ENCODE measurements around the gene OR13C2. TPM values are rescaled to one million over a fixed set of nuclear protein-coding genes. Genes with fewer than 3 reads are reported as not detected.

Gene OR13C2
- polyA plus RNA-seq, 1 experiment = not detected

GRCh38 chr9:104589626-104590025 is 15.8 kb downstream of the OR13C2 start:
- ChIA-PET CTCF (no interaction called here), POLR2A (no interaction called here)
- Histone ChIP-seq H3K27ac (ENCODE audit: low read depth, low read length) (no peak overlapping the region), H3K4me3 (ENCODE audit: low read depth, low read length) (no peak overlapping the region), H3K27me3 (ENCODE audit: control insufficient read depth, insufficient read depth, low read length) (no peaks in the 10 kb centered on the region), H3K9me3 (ENCODE audit: control insufficient read depth, insufficient read depth, low read length) (no peaks in the 10 kb centered on the region)
- no peak for TF ChIP-seq CTCF (IDR thresholded peaks at IDR 0.05; ENCODE audit: low read depth, low read length)
- no peak for DNase-seq (ENCODE audit: low read depth, low spot score)

GRCh38 chr9:104586496-104587180 is 18.8 kb downstream of the OR13C2 start:
- no peak for DNase-seq (ENCODE audit: low read depth, low spot score)
- TF ChIP-seq CTCF (IDR thresholded peaks at IDR 0.05; ENCODE audit: low read depth, low read length) = no peak
- H3K4me3 ChIP-seq (ENCODE audit: low read depth, low read length) = no peak overlapping the region
- H3K9me3 ChIP-seq (ENCODE audit: control insufficient read depth, insufficient read depth, low read length) = no peaks in the 10 kb centered on the region
- ChIA-PET CTCF (no interaction called here), POLR2A (no interaction called here)
- H3K27me3 ChIP-seq (ENCODE audit: control insufficient read depth, insufficient read depth, low read length) = no peaks in the 10 kb centered on the region
- no peak overlapping the region for H3K27ac ChIP-seq (ENCODE audit: low read depth, low read length)

- ChIA-PET POLR2A (no interaction called here), CTCF (no interaction called here)
- Histone ChIP-seq H3K9me3 (ENCODE audit: control insufficient read depth, insufficient read depth, low read length) (no peaks in the 10 kb centered on the region), H3K27ac (ENCODE audit: low read depth, low read length) (no peak overlapping the region), H3K4me3 (ENCODE audit: low read depth, low read length) (no peak overlapping the region), H3K27me3 (ENCODE audit: control insufficient read depth, insufficient read depth, low read length) (no peaks in the 10 kb centered on the region)
- TF ChIP-seq CTCF (IDR thresholded peaks at IDR 0.05; ENCODE audit: low read depth, low read length) = no peak
- no peak for DNase-seq (ENCODE audit: low read depth, low spot score)
Measured at GRCh38 chr9:104580562-104580961, 24.9 kb downstream of the OR13C2 start.

GRCh38 chr9:104577263-104577662 is 28.2 kb downstream of the OR13C2 start:
- Histone ChIP-seq H3K27ac (ENCODE audit: low read depth, low read length) (no peak overlapping the region), H3K4me3 (ENCODE audit: low read depth, low read length) (no peak overlapping the region), H3K27me3 (ENCODE audit: control insufficient read depth, insufficient read depth, low read length) (no peaks in the 10 kb centered on the region), H3K9me3 (ENCODE audit: control insufficient read depth, insufficient read depth, low read length) (no peaks in the 10 kb centered on the region)
- TF ChIP-seq CTCF (IDR thresholded peaks at IDR 0.05; ENCODE audit: low read depth, low read length) = no peak
- POLR2A ChIA-PET = no interaction called here
- CTCF ChIA-PET = no interaction called here
- DNase-seq (ENCODE audit: low read depth, low spot score) = no peak

- no peak for DNase-seq (ENCODE audit: low read depth, low spot score)
- H3K4me3 ChIP-seq (ENCODE audit: low read depth, low read length) = no peak overlapping the region
- H3K9me3 ChIP-seq (ENCODE audit: control insufficient read depth, insufficient read depth, low read length) = no peaks in the 10 kb centered on the region
- POLR2A ChIA-PET = no interaction called here
- no peak for TF ChIP-seq CTCF (IDR thresholded peaks at IDR 0.05; ENCODE audit: low read depth, low read length)
- H3K27me3 ChIP-seq (ENCODE audit: control insufficient read depth, insufficient read depth, low read length) = no peaks in the 10 kb centered on the region
- CTCF ChIA-PET = no interaction called here
- no peak overlapping the region for H3K27ac ChIP-seq (ENCODE audit: low read depth, low read length)
Measured at GRCh38 chr9:104575456-104575855, 30.0 kb downstream of the OR13C2 start.

Measured in AG04450 (cell line).